NCI-H2171 treated with DMSO at 0.1 percent for 48 hours (cell line): ENCODE results near the gene PTDSS2.
A peak's percentile ranks its signal among the peaks of the same experiment; 100 is the strongest.
"Not testable (repeated sequence)": the region's sequence is repeated elsewhere in the genome, so short reads cannot be mapped to it uniquely, and the experiment has no call there.

ENCODE experiments used
- DNase-seq: peaks from one replicate; lab custom pipeline; 2025; lab: John Stamatoyannopoulos, UW

The PTDSS2 gene

DNA sequence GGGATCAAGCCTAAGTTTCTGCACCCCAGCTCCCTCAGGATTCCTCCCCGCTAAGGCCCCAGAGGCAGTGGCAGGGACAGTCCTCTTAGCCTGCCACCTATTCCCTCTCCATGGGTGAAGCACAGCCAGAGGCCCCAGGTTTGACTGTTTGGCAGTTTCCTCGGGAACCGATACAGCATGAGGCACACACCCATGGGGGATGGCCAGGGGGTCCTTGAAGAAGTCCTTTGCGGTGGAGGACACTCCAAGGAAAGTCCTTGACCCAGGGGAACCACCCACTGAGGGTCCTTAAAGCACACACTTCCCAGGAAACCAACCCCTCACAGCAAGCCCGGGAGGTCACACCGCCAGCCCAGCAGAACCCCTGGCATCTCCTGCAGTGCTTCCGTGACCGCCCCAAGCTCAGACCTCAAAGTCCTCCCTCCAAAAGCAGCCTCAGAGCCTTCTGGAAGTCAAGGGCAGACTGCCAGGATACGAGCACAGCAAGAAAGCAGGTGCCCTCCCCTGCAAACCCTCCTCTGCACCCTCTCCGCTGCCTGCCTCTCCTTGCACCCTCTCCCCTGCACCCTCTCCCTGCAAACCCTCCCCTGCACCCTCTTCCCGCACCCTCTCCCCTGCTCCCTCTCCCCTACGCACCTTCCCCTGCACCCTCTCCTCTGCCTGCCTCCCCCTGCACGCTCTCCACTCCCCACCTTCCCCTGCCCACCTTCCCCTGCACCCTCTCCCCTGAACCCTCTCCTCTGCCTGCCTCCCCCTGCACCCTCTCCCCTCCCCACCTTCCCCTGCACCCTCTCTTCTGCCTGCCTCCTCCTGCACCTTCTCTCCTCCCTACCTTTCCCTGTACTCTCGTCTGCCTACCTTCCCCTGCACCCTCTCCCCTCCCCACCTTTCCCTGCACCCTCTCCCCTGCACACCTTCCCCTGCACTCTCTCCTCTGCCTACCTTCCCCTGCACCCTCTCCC lies 36.7 kb upstream of the PTDSS2 start:
- no peak for DNase-seq

GRCh38 chr11:414318-414857 lies 35.7 kb upstream of the PTDSS2 start:
- DNase-seq = no peak

GRCh38 chr11:415640-416041 lies 34.4 kb upstream of the PTDSS2 start:
- DNase-seq = no peak

- no peak for DNase-seq
Measured at GRCh38 chr11:416051-416756, 33.9 kb upstream of the PTDSS2 start.

DNA sequence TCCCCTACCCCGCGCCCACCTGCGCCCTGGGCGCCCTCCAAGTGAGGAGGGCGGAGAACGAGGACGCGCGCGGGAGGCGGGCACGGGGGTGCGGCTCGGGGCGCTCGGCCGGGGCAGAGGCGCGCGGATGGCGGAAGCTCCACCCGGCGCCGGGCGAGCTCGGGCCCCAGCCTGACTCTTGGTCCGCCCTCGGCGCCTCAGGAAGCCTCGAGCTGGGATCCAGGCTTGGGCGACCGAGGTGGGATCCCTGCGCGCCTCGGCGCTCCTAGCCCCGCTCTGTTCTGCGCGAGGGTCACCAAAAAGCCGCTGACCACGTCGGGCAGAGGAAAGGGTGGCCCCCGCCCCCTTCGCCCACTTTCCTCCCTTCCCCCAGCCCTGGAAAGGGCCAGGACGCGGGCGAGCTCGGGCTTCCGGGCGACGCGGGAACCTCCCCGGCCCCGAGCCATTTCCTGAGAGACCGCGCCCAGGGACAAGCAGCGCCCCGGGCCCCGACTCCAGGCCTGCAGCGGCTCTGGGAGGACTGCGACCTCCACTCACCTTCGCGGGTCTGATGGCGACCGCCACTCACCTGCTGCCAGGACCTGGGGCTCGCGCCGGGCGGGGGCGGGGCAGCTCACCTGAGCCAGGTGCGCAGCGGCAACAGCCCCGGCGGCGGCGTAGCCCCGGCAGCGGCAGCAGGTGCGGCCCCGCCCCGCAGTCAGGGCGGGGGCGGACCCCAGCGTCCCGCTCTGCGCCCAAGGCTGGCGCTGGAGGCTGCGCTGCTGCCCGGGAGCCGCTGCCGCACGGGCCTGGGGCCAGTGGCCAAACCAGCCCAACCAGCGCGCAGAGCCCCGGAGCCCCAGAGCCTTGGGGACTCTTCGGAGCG lies 33.1 kb upstream of the PTDSS2 start:
- peak; percentile 8 for DNase-seq

DNA sequence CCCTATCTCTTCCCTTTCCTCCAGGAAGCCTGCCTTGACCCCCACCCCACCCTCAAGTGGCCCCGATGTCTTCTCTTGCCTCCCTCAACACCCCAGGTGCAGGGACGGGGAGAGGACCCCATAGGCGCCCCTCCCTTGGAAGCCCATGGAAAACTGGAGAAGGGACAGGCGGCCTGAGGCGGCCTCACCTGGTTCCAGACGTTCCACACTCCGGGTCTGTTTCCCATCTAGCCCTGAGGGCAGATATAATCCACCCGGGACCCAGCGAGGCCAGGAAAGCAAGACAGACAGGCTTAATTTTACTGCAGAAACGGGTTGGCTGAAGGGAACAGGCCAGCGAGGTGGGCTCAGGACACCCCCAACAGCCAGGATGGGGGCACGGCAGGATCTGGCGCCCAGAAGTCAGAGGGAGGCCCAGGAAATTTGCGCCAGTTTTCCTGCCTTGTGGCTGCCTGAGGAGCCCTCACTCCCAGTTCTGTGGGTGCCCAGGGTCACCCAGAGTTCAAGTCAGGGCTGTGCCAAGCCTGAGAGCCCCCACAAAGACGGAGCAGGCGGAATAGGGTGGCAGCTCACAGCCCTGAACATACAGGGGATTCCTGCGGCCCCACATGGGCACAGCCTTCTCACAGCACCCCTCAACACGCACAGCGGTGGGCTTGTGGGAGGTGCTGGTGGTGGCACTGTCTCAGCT lies 32.3 kb upstream of the PTDSS2 start:
- no peak for DNase-seq

DNA sequence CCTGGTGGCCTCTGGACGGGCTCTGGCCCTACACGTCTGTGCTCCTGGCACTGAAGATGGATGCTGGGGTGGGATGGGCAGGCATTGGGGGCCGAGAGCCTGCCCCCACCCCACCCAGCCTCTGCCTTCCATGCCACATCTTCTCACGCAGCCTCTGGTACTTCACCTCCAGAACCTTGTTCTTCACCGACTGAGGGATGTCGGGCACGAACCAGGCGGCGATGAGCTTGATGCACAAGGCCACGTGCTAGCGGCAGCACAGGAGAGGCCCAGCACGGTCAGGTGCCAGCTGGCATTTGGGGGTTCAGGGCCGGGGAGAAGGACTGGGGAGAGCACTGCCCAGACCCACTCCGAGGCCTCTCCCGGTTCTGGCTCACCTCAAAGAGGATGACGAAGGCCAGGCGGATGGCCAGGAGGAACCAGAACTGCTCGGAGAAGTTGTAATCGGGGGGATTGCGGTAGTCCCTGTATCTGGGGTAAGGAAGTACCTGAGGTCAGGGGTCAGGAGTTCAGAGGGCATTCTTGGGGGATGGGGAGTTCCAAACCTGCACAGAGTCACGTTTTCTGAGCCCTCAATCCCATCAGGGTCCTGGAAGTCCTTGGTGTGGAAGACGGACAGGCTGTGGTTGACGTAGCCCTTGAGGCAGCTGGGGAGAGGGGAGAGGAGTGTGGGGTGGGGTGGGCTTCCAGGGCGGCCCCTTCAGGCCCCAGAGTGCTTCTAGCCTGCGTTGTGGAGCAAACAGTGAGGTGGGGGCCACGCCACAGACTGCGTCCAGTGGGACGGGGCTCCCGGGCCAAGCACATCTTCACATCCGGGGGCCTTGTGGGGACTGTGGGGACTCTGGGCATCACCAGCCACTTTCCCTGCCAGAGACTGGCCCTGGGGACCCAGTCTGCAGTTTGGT lies 31.5 kb upstream of the PTDSS2 start:
- DNase-seq = no peak

- DNase-seq = no peak
Measured at GRCh38 chr11:419248-420005, 30.7 kb upstream of the PTDSS2 start.

DNA sequence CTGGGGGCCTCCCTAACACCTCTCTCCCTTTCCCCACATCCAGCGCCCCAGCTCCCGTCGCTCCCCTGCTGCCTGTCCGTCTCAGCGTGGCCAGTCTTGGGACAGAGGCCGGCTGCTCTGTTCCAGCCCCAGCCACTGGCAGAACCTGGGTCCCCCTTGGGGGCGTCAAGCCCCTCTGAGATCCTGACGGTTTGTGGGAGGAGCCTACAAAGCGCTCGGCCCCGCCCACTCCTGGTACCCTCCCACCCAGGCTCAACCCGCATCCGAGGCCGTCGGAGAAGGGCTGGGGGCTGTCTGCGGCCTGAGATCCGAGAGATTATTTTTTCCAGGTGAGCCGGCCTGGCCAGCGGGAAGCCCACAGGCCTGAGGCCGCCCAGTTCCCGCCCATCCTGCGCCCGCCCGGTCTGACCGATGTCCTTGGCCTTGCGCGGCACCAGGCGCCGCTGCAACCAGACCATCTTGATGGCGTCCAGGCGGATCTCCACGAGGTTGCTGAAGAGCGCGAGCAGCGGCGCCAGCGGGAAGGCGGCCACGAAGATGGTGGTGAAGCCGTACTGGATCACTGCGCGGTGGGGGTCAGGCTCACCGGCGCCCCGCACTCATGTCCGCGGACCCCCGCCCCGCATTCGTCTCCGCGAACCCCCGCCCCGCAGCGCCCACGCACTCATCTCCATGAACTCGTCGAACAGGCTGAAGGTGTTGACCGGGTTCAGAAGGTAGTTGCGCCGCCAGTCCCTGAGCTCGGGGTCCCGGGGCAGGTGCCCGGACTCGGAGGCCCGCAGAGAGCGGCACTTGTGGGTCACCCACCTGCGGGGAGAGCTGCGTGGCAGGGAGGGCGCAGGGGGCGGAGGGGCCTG lies 29.8 kb upstream of the PTDSS2 start:
- DNase-seq = no peak

DNA sequence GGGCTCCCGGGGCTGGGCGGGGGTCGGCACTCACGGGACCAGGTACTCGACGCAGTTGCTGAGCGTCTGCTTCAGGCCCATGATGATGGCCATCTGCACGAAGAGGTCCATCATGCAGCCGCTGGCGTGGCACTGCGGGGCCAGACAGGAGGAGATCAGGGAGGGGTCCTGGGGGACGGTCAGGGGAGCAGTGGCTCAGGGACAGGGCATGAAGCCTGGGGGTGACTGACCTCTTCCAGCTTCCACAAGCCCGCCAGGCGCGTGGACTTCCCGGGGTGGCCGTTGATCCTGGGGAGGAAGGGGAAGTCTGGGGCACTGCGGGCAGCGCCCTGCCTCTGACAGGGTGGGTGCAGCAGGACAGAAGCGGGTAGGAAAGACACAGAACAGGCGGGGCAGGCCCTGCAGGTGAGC lies 29.2 kb upstream of the PTDSS2 start:
- DNase-seq = no peak

GRCh38 chr11:422249-422656 lies 27.8 kb upstream of the PTDSS2 start:
- DNase-seq = no peak

GRCh38 chr11:424232-424631 lies 25.8 kb upstream of the PTDSS2 start:
- no peak for DNase-seq

DNA sequence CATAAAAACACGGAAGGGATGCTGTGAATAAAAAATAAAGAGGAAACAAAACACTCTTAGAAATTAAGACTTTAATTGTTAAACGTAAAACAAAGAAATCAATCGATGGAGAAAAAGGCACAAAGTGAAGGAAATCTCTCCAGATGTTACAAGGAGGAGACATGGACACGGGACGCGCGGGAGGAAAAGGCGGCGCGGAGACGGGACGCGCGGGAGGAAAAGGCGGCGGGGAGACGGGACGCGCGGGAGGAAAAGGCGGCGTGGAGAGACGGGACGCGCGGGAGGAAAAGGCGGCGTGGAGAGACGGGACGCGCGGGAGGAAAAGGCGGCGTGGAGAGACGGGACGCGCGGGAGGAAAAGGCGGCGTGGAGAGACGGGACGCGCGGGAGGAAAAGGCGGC lies 25.3 kb upstream of the PTDSS2 start:
- not testable (repeated sequence) for DNase-seq

DNA sequence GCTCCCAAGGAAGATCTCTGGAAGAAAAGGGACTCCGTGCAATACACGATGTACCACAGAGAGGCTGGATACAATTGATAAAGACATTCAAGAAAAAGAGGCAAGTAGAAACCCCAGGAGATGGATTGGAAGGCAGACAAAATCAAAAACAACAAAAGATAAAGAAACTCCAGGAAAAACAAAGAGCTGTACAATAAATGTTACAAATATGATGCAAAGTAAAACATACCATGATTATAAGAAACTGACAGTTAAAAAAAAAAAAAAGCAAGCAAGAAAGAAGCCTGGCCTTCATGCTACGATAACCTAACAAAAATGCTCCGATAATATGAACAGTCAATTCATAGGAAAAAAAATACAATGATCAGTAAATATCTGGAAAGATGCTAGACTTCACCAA lies 24.8 kb upstream of the PTDSS2 start:
- DNase-seq = no peak

DNA sequence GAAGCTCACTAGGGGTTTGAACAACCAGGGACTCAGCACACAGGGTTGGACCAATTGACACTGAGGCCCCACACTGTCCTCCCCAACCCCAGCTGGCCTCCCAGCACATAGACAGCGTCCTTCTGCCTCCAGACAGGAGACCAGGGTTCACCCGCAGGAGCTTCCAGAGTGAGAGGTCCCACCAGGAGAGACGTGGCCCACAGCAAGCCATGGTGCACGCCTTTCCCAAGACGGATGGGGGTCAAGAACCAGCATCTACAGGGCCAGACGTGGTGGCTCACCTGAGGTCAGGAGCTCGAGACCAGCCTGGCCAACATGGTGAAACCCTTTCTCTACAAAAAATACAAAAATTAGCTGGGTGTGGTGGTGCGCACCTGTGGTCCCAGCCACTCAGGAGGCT lies 23.2 kb upstream of the PTDSS2 start:
- DNase-seq = no peak

DNA sequence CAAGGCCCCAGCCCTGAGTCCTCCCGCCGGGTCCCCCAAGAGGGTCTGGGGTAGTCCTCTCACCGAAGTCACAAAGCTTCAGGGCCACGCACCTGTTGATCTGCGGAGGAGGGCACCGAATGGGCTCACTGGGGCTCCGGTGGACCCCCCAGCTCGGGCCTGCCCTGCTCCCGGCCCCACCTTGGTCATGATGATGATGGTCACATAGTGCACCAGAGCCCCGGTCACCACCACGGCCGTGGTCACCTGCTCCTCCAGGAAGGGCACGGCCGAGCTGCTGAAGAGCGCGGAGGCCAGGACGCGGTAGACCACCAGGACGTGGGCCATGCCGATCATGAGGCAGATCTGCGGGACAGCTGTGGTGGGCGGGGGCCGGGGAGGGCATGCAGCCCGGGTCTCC lies 21.8 kb upstream of the PTDSS2 start:
- no peak for DNase-seq

GRCh38 chr11:429391-429790 lies 20.7 kb upstream of the PTDSS2 start:
- no peak for DNase-seq

DNA sequence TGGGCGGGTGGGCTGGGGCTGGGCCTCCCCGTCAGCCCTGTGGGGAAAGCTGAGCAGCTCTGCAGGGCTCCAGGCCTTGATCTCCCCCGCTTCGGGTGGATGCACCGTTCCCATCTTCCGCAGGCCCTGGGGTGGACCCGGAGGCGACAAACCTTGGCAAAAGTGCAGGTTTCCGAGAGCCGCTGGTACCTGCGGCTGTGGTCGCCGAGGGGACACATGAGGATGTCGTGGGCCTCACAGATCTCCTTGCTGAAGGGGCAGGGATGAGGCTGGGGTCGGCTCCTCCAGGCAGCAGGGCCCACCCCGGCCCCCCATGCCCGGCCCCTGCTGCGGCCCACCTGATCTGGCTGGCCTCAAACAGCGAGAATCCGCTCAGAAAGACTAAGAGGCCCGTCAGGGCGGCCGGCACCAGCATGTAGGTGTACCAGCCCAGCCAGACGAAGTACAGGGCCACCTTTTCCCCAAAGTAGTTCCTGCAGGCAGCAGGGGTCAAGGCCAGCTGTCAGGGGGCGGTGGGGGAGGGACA lies 20.1 kb upstream of the PTDSS2 start:
- DNase-seq = no peak
